ENCODE results near the gene OTOP3. TPM values are rescaled to one million over a fixed set of nuclear protein-coding genes. Genes with fewer than 3 reads are reported as not detected.

OTOP3 gene
- polyA plus RNA-seq, 1 experiment: not detected

DNA sequence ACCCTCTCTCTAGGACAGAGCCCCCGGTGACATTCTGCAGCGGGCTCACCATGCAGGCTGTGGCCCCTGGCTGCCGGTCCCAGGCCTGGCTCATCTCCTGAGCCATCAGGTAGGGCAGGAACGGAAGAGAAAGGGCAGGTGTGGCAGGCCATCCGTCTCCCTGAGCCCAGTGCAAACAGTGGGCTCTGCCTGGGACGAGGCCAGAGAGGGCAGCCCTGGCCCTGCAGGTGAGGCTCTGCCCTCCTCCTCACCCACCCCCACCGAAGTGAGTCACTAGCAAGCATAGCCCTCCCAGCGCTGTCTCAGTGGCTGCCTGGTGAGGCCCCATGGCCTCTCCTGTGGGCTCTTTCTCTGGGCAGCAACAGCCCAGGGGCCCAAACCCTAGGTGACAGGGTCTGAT, 14.5 kb downstream of the OTOP3 start:
- no peaks in the 10 kb centered on the region; the same call in 1 of the 2 replicates for H3K9me3 ChIP-seq (ENCODE audit: control insufficient read depth, insufficient read depth, low read length)
- no peak for DNase-seq (ENCODE audit: low read depth, low spot score)
- no peak overlapping the region for H3K27ac ChIP-seq (ENCODE audit: low read depth, low read length)
- H3K27me3 ChIP-seq (ENCODE audit: control insufficient read depth, insufficient read depth, low read length): peaks cover 37% of the 10 kb centered on the region
- H3K4me3 ChIP-seq (ENCODE audit: low read depth, low read length): no peak overlapping the region
- CTCF ChIA-PET: interaction anchor here (1.0 to 4.7 kb wide), 2 partner anchors 8 to 11 kb away, joined by 3 to 21 read pairs; no protein-coding TSS in a partner anchor
- TF ChIP-seq, protein P1, sequence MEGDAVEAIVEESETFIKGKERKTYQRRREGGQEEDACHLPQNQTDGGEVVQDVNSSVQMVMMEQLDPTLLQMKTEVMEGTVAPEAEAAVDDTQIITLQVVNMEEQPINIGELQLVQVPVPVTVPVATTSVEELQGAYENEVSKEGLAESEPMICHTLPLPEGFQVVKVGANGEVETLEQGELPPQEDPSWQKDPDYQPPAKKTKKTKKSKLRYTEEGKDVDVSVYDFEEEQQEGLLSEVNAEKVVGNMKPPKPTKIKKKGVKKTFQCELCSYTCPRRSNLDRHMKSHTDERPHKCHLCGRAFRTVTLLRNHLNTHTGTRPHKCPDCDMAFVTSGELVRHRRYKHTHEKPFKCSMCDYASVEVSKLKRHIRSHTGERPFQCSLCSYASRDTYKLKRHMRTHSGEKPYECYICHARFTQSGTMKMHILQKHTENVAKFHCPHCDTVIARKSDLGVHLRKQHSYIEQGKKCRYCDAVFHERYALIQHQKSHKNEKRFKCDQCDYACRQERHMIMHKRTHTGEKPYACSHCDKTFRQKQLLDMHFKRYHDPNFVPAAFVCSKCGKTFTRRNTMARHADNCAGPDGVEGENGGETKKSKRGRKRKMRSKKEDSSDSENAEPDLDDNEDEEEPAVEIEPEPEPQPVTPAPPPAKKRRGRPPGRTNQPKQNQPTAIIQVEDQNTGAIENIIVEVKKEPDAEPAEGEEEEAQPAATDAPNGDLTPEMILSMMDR (IDR thresholded peaks at IDR 0.05; ENCODE audit: low read depth, low read length): no peak
- POLR2A ChIA-PET: no interaction called here

DNA sequence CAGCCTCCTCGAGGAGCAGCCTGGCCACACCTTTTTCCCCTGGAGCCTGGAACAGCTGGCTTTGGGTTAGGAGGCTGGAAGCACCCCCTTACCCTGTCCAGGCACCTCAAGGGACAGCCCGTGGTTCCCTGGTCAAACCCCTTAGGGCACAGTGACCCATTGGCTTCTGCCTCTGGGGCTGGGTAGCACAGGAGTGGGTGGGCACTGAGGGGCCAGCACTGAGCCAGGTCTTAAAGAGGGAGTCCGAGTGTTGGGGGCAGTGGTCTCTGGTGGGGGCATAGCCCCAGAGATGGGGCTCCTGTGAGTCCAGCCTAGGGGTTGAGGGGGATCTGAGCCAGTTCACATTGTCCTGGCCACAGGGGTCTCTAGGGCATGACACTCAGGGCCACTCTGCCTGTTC, 15.4 kb downstream of the OTOP3 start:
- POLR2A ChIA-PET: no interaction called here
- Histone ChIP-seq H3K27me3 (ENCODE audit: control insufficient read depth, insufficient read depth, low read length) (peaks cover 35% of the 10 kb centered on the region), H3K4me3 (ENCODE audit: low read depth, low read length) (no peak overlapping the region), H3K9me3 (ENCODE audit: control insufficient read depth, insufficient read depth, low read length) (no peaks in the 10 kb centered on the region; the same call in 1 of the 2 replicates), H3K27ac (ENCODE audit: low read depth, low read length) (no peak overlapping the region)
- TF ChIP-seq, protein P1 (IDR thresholded peaks at IDR 0.05; ENCODE audit: low read depth, low read length): no peak
- CTCF ChIA-PET: interaction anchor here (1.0 to 4.7 kb wide), 2 partner anchors 10 to 27 kb away, joined by 3 to 21 read pairs; partner anchors contain the start of gene OTOP2
- no peak for DNase-seq (ENCODE audit: low read depth, low spot score)

DNA sequence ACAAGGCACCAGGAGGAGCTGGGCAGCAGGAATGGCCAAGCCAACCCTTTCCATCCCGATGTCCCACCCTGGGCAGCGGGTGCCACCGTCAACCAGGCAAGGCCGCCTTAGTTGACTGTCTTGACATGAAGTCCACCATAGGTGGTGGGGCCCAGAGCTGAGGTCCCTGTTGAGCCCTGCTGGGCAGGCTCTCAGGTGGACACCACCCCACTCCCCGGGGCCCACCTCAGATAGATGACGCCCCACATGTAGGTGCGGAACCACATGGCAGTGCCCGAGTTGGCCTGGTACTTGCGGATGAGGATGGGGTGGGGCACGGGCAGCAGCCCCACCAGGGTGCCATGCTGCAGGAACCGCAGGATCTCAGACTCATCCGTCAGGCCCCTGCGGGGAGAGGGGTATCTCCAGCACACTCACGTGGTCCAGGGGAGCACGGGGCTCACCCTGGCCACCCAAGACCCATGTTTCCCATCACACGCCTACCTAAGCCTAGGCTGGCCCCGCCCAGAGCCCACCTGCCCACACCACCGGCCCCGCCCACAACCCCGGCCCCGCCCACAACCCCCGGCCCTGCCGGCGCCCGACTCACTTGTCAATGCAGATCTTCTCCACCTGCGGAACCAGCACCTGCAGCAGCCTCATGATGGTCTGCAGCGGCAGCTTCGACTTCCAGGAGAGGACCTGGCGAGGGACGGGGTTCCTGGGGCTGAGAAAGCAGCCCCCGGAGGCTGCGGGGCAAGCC, 16.2 kb downstream of the OTOP3 start:
- Histone ChIP-seq H3K27me3 (ENCODE audit: control insufficient read depth, insufficient read depth, low read length) (peaks cover 39% of the 10 kb centered on the region), H3K4me3 (ENCODE audit: low read depth, low read length) (no peak overlapping the region), H3K9me3 (ENCODE audit: control insufficient read depth, insufficient read depth, low read length) (no peaks in the 10 kb centered on the region; the same call in 1 of the 2 replicates), H3K27ac (ENCODE audit: low read depth, low read length) (no peak overlapping the region)
- no peak for DNase-seq (ENCODE audit: low read depth, low spot score)
- ChIA-PET CTCF (interaction anchor here (0.8 to 4.7 kb wide), 3 partner anchors 9 to 10 kb away, joined by 3 to 21 read pairs (median 6); no protein-coding TSS in a partner anchor), POLR2A (no interaction called here)
- TF ChIP-seq, protein P1 (IDR thresholded peaks at IDR 0.05; ENCODE audit: low read depth, low read length): no peak

DNA sequence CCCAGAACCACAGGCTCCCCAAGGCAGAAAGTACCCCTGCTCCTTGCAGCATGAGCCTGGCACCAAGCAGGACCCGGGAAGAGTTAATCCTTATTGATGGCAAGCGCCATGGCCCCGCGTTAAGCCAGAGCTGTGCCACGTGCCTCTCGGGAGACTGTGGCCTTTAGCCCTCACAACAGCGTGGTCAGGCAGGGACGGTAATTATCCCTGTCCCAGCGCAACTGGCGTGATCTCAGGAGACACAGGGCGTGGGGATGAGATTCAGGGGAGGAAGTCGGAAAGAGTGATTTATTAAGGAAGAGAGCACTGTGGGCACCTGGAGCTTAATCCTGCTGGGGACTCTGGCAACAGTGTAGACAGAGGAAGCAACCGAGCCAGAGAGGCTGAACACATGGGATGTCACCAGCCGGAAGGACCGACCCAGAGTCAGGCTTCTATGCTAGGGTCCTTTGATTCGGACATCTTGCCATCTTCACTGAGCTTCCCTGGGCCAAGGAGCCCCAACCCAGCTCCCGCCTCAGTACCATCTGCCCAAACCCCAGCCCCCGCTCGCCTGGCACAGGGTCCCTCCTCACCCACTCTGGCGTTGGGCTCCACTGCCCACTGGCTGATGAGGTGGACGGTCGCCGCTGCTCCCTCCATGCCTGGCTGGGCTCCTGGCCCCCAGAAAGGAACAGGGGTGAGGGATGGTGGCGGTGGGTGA, 16.9 kb downstream of the OTOP3 start:
- CTCF ChIA-PET: interaction anchor here (0.8 to 1.2 kb wide), 3 partner anchors 8 to 10 kb away, joined by 3 to 6 read pairs (median 3); no protein-coding TSS in a partner anchor
- TF ChIP-seq, protein P1 (IDR thresholded peaks at IDR 0.05; ENCODE audit: low read depth, low read length): no peak

More for the DNA sequence above, 16.9 kb downstream of the OTOP3 start:
- DNase-seq (ENCODE audit: low read depth, low spot score): no peak
- H3K9me3 ChIP-seq (ENCODE audit: control insufficient read depth, insufficient read depth, low read length): no peaks in the 10 kb centered on the region; the same call in 1 of the 2 replicates
- POLR2A ChIA-PET: no interaction called here
- H3K27ac ChIP-seq (ENCODE audit: low read depth, low read length): no peak overlapping the region
- no peak overlapping the region for H3K4me3 ChIP-seq (ENCODE audit: low read depth, low read length)
- H3K27me3 ChIP-seq (ENCODE audit: control insufficient read depth, insufficient read depth, low read length): peaks cover 35% of the 10 kb centered on the region
